Peyer's patch (tissue), 4 donors: ENCODE data around the gene SPN. TPM values are rescaled to one million over a fixed set of nuclear protein-coding genes. Genes with fewer than 3 reads are reported as not detected.
"Not testable (repeated sequence)": the region's sequence is repeated elsewhere in the genome, so short reads cannot be mapped to it uniquely, and the experiment has no call there.

Source experiments
- DNase-seq, 3 donors: peaks; one replicate each; pipeline ENCODE4 v3.0.0-alpha.2; 2017 to 2019
- H3K27ac ChIP-seq, 4 donors: fragments of 200-600 bp; sonication (generic); one replicate each; pipeline ENCODE4 v1.5.1; 2016 to 2019
- H3K27me3 ChIP-seq, 2 donors: fragments of 200-600 bp; sonication (generic); one replicate each; pipeline ENCODE4 v1.5.1; 2019
- H3K36me3 ChIP-seq, 3 donors: fragments of 200-600 bp; sonication (generic); one replicate each; pipeline ENCODE4 v1.5.1; 2016 to 2019
- H3K4me1 ChIP-seq, 4 donors: fragments of 200-600 bp; sonication (generic); one replicate each; pipeline ENCODE4 v1.5.1; 2016 to 2019
- H3K4me3 ChIP-seq, 4 donors: fragments of 200-600 bp; sonication (generic); 1 replicate in 3 of 4; 2 replicates in 1 of 4; pipeline ENCODE4 v1.5.1; 2016 to 2019; ENCODE audit warnings: mild to moderate bottlenecking in 1 of 4
- H3K9me3 ChIP-seq, 4 donors: fragments of 200-600 bp; sonication (generic); one replicate each; pipeline ENCODE4 v1.5.1; 2016 to 2019; ENCODE audit warnings: mild to moderate bottlenecking in 1 of 4
- CTCF ChIP-seq, 6 experiments: fragments of 450-650 bp in 4 of 6; fragments of 200-600 bp in 2 of 6; sonication (generic) in 1 of 6; IDR thresholded peaks; one replicate each; pipeline ENCODE4 v1.5.1; 2017 to 2019; ENCODE audit warnings: antibody characterized with exemption in 6 of 6, mild to moderate bottlenecking in 3 of 6, moderate library complexity in 1 of 6
- POLR2A ChIP-seq, 2 donors: fragments of 450-650 bp; IDR thresholded peaks; one replicate each; pipeline ENCODE4 v1.5.1; 2017; ENCODE audit warnings: antibody characterized with exemption in 2 of 2, mild to moderate bottlenecking in 2 of 2, moderate library complexity in 2 of 2
- total RNA-seq, 4 donors: library from RNA; depleted of rRNA; stranded (reverse); fragments of >200 nt; gene quantifications; one replicate each; pipeline ENCODE4 v1.1.0, GENCODE V29; 2016

Gene SPN
- total RNA-seq, 4 donors from 2014 or later = 2.5 to 14.0 (median 2.8) TPM

GRCh38 chr16:29687755-29688154 is 24.7 kb downstream of the SPN start:
- Histone ChIP-seq H3K27ac (no peak overlapping the region), H3K9me3 (no peaks in the 10 kb centered on the region), H3K4me1 (no peaks in the 10 kb centered on the region), H3K36me3 (peaks cover 0 to 9% (median 0%) of the 10 kb centered on the region in 3 donors), H3K4me3 (no peak overlapping the region), H3K27me3 (no peaks in the 10 kb centered on the region)
- DNase-seq = no peak
- no peak for TF ChIP-seq POLR2A (IDR thresholded peaks at IDR 0.05)

GRCh38 chr16:29688172-29688571 is 25.1 kb downstream of the SPN start:
- H3K27ac ChIP-seq = no peak overlapping the region
- H3K36me3 ChIP-seq = peaks cover 0 to 9% (median 0%) of the 10 kb centered on the region in 3 donors
- DNase-seq = no peak
- TF ChIP-seq CTCF (IDR thresholded peaks at IDR 0.05) = no peak
- TF ChIP-seq POLR2A (IDR thresholded peaks at IDR 0.05) = no peak
- no peaks in the 10 kb centered on the region for H3K27me3 ChIP-seq
- H3K4me3 ChIP-seq = no peak overlapping the region
- no peaks in the 10 kb centered on the region for H3K9me3 ChIP-seq
- H3K4me1 ChIP-seq = no peaks in the 10 kb centered on the region

- DNase-seq, H3K27me3 ChIP-seq, H3K36me3 ChIP-seq, H3K9me3 ChIP-seq, H3K4me1 ChIP-seq, H3K27ac ChIP-seq, H3K4me3 ChIP-seq: not testable (repeated sequence)
These were observed 26.7 kb downstream of the SPN start for GRCh38 chr16:29689490-29690351.

GRCh38 chr16:29692606-29693005 is 29.6 kb downstream of the SPN start:
- H3K9me3 ChIP-seq, DNase-seq, H3K36me3 ChIP-seq, H3K4me3 ChIP-seq, H3K4me1 ChIP-seq, H3K27ac ChIP-seq, H3K27me3 ChIP-seq: not testable (repeated sequence)

GRCh38 chr16:29694384-29695195 is 31.5 kb downstream of the SPN start:
- H3K4me1 ChIP-seq = no peaks in the 10 kb centered on the region
- no peaks in the 10 kb centered on the region for H3K9me3 ChIP-seq
- peak in 1 of 3 donors; percentile 45 for DNase-seq
- TF ChIP-seq POLR2A (IDR thresholded peaks at IDR 0.05) (no peak), CTCF (IDR thresholded peaks at IDR 0.05) (no peak)
- no peak overlapping the region for H3K27ac ChIP-seq
- H3K36me3 ChIP-seq = peaks cover 0 to 5% (median 0%) of the 10 kb centered on the region in 3 donors
- H3K27me3 ChIP-seq = no peaks in the 10 kb centered on the region
- H3K4me3 ChIP-seq = no peak overlapping the region

GRCh38 chr16:29695675-29696074 is 32.6 kb downstream of the SPN start:
- not testable (repeated sequence) for H3K27ac ChIP-seq, DNase-seq, H3K9me3 ChIP-seq, H3K4me3 ChIP-seq, H3K4me1 ChIP-seq, H3K27me3 ChIP-seq, H3K36me3 ChIP-seq

GRCh38 chr16:29696881-29697331 is 33.9 kb downstream of the SPN start:
- TF ChIP-seq CTCF (IDR thresholded peaks at IDR 0.05) (no peak), POLR2A (IDR thresholded peaks at IDR 0.05) (no peak)
- DNase-seq = no peak
- H3K4me3 ChIP-seq = no peak overlapping the region
- H3K9me3 ChIP-seq = peaks cover 0 to 9% (median 0%) of the 10 kb centered on the region in 4 donors
- H3K36me3 ChIP-seq = peaks cover 0 to 5% (median 0%) of the 10 kb centered on the region in 3 donors
- no peak overlapping the region for H3K27ac ChIP-seq
- no peaks in the 10 kb centered on the region for H3K27me3 ChIP-seq
- peaks cover 0 to 7% (median 0%) of the 10 kb centered on the region in 4 donors for H3K4me1 ChIP-seq
